HepG2 (cell line): ENCODE results near the gene GOLPH3. TPM values are rescaled to one million over a fixed set of nuclear protein-coding genes. Genes with fewer than 3 reads are reported as not detected.

ENCODE experiments used
- CTCF ChIP-seq: sonication (generic); formaldehyde crosslinking; IDR thresholded peaks from 2 replicates; pipeline ENCODE4 v1.5.0; 2020; ENCODE audit warnings: mild to moderate bottlenecking, missing genetic modification reagents, moderate library complexity
- ETS1 ChIP-seq: sonication (generic); formaldehyde crosslinking; IDR thresholded peaks from 2 replicates; pipeline ENCODE4 v1.4.0; 2020; ENCODE audit warnings: missing genetic modification reagents
- KDM5A ChIP-seq: fragments of 200-600 bp; sonication (generic); IDR thresholded peaks from 2 replicates; pipeline ENCODE4 v1.7.0; 2018; ENCODE audit warnings: antibody characterized with exemption, mild to moderate bottlenecking, low read length, borderline replicate concordance
- MXD4 ChIP-seq: IDR thresholded peaks from 2 replicates; pipeline ENCODE4 v1.6.1; 2016; ENCODE audit warnings: mild to moderate bottlenecking, missing biosample characterization, missing genetic modification reagents
- RARA ChIP-seq: IDR thresholded peaks from 2 replicates; pipeline ENCODE4 v1.6.1; 2016; ENCODE audit warnings: missing genetic modification reagents, missing compliant biosample characterization
- RFX3 ChIP-seq: IDR thresholded peaks from 2 replicates; pipeline ENCODE4 v1.6.1; 2016; ENCODE audit warnings: missing biosample characterization, missing genetic modification reagents
- SAP130 ChIP-seq: IDR thresholded peaks from 2 replicates; pipeline ENCODE4 v1.6.1; 2016; ENCODE audit warnings: low read depth
- TERF1 ChIP-seq: sonication (generic); formaldehyde crosslinking; IDR thresholded peaks from 2 replicates; pipeline ENCODE4 v1.8.0; 2022; ENCODE audit warnings: mild to moderate bottlenecking, missing genetic modification reagents, moderate library complexity
- ZNF20 ChIP-seq: sonication (generic); formaldehyde crosslinking; IDR thresholded peaks from 2 replicates; pipeline ENCODE4 v1.4.0; 2020; ENCODE audit warnings: mild to moderate bottlenecking, moderate library complexity, missing genetic modification reagents
- ZNF256 ChIP-seq: sonication (generic); formaldehyde crosslinking; conservative IDR thresholded peaks from 2 replicates; pipeline ENCODE4 v1.4.0; 2020; ENCODE audit warnings: missing genetic modification reagents
- ZNF557 ChIP-seq: sonication (generic); formaldehyde crosslinking; IDR thresholded peaks from 2 replicates; pipeline ENCODE4 v1.4.0; 2020; ENCODE audit warnings: missing genetic modification reagents
- polyA plus RNA-seq, 8 experiments: library from polyadenylated mRNA; depleted of rRNA in 3 of 8; stranded (reverse) in 7 of 8; unstranded in 1 of 8; fragments of >200 nt; fragmentation: Illumina TruSeq in 4 of 8; extraction: Trizol in 4 of 8; gene quantifications; 2 replicates each; pipeline versions ENCODE4 v1.2.1 to v1.2.3, GENCODE V29; 2011 to 2016; ENCODE audit warnings: low read depth in 4 of 8, missing spikeins in 1 of 8, mixed read lengths in 1 of 8; ENCODE audit not compliant: insufficient read depth in 1 of 8
- total RNA-seq, 5 experiments: library from RNA; depleted of rRNA; stranded (reverse); fragments of >200 nt; fragmentation: Illumina TruSeq; extraction: Trizol; gene quantifications; 2 replicates each; pipeline ENCODE4 v1.2.3, GENCODE V29; 2016; ENCODE audit warnings: low read depth in 1 of 5
- TF ChIP-seq, protein P1 (sequence below): sonication (generic); formaldehyde crosslinking; IDR thresholded peaks from 2 replicates; pipeline ENCODE4 v1.5.0; 2020; ENCODE audit warnings: mild to moderate bottlenecking, missing genetic modification reagents, borderline replicate concordance
- TF ChIP-seq, protein P2 (sequence below): sonication (generic); formaldehyde crosslinking; IDR thresholded peaks from 2 replicates; pipeline ENCODE4 v1.4.0; 2020; ENCODE audit warnings: missing genetic modification reagents, borderline replicate concordance

The GOLPH3 gene
- total and polyA plus RNA-seq, 2 of the 13 experiments (the other 11 are each of a cell fraction or from before 2014, with no cell fraction given) = 59.5 to 84.5 TPM

DNA sequence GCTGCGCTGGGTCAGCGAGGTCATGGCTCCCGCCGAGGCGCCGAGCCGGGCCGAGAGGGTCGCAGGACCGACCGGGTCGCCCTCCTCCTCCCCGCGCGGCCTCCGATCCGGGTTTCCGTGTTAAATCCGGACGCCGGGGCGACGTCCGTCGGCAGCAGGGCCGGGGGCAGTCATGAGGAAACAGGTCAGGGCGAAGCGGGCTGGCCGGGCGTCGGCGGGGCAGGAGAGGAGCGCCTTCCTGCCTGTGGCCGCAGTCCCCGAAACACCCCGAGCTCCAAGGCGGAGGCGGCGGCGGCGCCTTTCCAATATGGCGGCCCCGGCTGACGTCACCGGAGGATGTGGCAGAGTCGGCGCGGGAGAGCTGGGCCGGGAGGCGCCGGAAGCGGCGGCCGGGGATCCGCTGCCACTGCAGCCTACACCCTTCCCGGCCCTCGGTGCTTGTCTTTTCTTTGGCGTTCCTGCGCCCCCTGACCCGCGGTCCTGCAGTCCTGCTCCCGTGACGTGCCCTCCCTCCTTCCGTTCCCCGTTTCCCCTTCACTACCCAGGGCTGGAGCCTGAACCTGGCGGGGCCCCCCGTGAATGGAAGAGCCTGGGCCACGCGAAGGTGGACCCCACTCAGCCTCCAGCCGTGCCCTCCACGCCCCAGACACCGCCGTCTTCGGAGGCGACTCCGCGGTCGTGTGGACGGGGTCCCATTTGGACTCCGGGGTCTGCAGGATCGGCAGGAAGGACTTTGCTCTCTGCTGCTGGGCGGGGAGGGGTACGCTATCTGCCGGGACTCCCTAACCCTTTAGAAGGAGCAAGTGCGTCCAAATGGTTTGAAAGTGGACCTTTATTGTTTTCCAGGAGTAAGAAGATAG is at the start of gene GOLPH3 (continued):
- TF ChIP-seq, protein P1, sequence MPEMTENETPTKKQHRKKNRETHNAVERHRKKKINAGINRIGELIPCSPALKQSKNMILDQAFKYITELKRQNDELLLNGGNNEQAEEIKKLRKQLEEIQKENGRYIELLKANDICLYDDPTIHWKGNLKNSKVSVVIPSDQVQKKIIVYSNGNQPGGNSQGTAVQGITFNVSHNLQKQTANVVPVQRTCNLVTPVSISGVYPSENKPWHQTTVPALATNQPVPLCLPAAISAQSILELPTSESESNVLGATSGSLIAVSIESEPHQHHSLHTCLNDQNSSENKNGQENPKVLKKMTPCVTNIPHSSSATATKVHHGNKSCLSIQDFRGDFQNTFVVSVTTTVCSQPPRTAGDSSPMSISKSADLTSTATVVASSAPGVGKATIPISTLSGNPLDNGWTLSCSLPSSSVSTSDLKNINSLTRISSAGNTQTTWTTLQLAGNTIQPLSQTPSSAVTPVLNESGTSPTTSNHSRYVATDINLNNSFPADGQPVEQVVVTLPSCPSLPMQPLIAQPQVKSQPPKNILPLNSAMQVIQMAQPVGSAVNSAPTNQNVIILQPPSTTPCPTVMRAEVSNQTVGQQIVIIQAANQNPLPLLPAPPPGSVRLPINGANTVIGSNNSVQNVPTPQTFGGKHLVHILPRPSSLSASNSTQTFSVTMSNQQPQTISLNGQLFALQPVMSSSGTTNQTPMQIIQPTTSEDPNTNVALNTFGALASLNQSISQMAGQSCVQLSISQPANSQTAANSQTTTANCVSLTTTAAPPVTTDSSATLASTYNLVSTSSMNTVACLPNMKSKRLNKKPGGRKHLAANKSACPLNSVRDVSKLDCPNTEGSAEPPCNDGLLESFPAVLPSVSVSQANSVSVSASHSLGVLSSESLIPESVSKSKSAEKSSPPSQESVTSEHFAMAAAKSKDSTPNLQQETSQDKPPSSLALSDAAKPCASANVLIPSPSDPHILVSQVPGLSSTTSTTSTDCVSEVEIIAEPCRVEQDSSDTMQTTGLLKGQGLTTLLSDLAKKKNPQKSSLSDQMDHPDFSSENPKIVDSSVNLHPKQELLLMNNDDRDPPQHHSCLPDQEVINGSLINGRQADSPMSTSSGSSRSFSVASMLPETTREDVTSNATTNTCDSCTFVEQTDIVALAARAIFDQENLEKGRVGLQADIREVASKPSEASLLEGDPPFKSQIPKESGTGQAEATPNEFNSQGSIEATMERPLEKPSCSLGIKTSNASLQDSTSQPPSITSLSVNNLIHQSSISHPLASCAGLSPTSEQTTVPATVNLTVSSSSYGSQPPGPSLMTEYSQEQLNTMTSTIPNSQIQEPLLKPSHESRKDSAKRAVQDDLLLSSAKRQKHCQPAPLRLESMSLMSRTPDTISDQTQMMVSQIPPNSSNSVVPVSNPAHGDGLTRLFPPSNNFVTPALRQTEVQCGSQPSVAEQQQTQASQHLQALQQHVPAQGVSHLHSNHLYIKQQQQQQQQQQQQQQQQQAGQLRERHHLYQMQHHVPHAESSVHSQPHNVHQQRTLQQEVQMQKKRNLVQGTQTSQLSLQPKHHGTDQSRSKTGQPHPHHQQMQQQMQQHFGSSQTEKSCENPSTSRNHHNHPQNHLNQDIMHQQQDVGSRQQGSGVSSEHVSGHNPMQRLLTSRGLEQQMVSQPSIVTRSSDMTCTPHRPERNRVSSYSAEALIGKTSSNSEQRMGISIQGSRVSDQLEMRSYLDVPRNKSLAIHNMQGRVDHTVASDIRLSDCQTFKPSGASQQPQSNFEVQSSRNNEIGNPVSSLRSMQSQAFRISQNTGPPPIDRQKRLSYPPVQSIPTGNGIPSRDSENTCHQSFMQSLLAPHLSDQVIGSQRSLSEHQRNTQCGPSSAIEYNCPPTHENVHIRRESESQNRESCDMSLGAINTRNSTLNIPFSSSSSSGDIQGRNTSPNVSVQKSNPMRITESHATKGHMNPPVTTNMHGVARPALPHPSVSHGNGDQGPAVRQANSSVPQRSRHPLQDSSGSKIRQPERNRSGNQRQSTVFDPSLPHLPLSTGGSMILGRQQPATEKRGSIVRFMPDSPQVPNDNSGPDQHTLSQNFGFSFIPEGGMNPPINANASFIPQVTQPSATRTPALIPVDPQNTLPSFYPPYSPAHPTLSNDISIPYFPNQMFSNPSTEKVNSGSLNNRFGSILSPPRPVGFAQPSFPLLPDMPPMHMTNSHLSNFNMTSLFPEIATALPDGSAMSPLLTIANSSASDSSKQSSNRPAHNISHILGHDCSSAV (CRISPR knock-in tag) = no peak
- TF ChIP-seq RARA = no peak
- TF ChIP-seq SAP130 (CRISPR knock-in tag) = peak; percentile 85
- TF ChIP-seq ETS1 = no peak
- no peak for TF ChIP-seq KDM5A
- TF ChIP-seq, protein P2, sequence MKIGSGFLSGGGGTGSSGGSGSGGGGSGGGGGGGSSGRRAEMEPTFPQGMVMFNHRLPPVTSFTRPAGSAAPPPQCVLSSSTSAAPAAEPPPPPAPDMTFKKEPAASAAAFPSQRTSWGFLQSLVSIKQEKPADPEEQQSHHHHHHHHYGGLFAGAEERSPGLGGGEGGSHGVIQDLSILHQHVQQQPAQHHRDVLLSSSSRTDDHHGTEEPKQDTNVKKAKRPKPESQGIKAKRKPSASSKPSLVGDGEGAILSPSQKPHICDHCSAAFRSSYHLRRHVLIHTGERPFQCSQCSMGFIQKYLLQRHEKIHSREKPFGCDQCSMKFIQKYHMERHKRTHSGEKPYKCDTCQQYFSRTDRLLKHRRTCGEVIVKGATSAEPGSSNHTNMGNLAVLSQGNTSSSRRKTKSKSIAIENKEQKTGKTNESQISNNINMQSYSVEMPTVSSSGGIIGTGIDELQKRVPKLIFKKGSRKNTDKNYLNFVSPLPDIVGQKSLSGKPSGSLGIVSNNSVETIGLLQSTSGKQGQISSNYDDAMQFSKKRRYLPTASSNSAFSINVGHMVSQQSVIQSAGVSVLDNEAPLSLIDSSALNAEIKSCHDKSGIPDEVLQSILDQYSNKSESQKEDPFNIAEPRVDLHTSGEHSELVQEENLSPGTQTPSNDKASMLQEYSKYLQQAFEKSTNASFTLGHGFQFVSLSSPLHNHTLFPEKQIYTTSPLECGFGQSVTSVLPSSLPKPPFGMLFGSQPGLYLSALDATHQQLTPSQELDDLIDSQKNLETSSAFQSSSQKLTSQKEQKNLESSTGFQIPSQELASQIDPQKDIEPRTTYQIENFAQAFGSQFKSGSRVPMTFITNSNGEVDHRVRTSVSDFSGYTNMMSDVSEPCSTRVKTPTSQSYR (CRISPR knock-in tag) = no peak
- peak; percentile 30; the same call in 1 of the 2 replicates for TF ChIP-seq ZNF557
- TF ChIP-seq RFX3 (CRISPR knock-in tag) = no peak
- TF ChIP-seq TERF1 (CRISPR knock-in tag) = no peak
- TF ChIP-seq ZNF20 = peak; percentile 69; the same call in 1 of the 2 replicates
- TF ChIP-seq ZNF256 = no peak; the same call in 1 of the 2 replicates
- peak; percentile 63 for TF ChIP-seq MXD4 (CRISPR knock-in tag)
- no peak; the same call in none of the 2 replicates for TF ChIP-seq CTCF
